Measurements from ENCODE around the gene TNNT3.

DNA sequence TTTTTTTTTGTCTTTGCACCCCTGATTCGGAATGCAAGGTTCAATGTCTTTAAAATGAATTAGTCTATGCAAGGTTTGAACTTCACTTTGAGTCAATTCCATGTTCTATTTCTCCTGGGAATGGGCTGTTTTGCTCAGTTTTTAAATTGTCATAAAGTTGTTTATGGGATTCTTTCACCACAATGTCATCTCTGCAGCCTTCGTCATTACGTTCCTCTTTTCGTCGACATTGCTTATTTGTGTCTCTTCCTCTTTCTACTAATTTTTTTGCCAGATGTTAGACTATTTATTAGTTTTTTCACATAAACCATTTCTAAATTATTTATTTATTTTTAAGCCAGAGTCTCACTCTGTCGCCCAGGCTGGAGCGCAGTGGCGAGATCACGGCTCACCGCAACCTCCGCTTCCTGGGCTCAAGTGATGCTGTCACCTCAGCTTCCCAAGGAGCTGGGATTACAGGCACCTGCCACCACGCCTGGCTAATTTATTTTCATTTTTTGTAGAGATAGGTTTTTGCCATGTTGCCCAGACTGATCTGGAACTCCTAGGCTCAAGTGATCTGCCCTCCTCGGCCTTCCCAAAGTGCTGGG lies 7.1 kb upstream of the TNNT3 start:
- TF ChIP-seq, protein P1, sequence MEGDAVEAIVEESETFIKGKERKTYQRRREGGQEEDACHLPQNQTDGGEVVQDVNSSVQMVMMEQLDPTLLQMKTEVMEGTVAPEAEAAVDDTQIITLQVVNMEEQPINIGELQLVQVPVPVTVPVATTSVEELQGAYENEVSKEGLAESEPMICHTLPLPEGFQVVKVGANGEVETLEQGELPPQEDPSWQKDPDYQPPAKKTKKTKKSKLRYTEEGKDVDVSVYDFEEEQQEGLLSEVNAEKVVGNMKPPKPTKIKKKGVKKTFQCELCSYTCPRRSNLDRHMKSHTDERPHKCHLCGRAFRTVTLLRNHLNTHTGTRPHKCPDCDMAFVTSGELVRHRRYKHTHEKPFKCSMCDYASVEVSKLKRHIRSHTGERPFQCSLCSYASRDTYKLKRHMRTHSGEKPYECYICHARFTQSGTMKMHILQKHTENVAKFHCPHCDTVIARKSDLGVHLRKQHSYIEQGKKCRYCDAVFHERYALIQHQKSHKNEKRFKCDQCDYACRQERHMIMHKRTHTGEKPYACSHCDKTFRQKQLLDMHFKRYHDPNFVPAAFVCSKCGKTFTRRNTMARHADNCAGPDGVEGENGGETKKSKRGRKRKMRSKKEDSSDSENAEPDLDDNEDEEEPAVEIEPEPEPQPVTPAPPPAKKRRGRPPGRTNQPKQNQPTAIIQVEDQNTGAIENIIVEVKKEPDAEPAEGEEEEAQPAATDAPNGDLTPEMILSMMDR (IDR thresholded peaks at IDR 0.05): no peak
- TF ChIP-seq POLR2AphosphoS5 (IDR thresholded peaks at IDR 0.05): no peak
- TF ChIP-seq POLR2A (IDR thresholded peaks at IDR 0.05): no peak

Measured in prostate gland (tissue), 2 donors.